H1 (cell line): ENCODE results near the gene AIF1L. TPM values are rescaled to one million over a fixed set of nuclear protein-coding genes. Genes with fewer than 3 reads are reported as not detected.

ENCODE experiments used
- CTCF ChIA-PET: fragments of 300-600 bp; sonication (Branson Sonifier 250); formaldehyde crosslinking; loops from one replicate; lab custom pipeline; 2021; ENCODE audit not compliant: partially characterized antibody; lab: Charles Lee
- POLR2A ChIA-PET: fragments of 300-600 bp; sonication (Branson Sonifier 250); formaldehyde crosslinking; loops from one replicate; lab custom pipeline; 2021; ENCODE audit warnings: inconsistent platforms; ENCODE audit not compliant: partially characterized antibody; lab: Charles Lee
- DNase-seq, 2 experiments: peaks; one replicate each; pipeline versions ENCODE4 v3.0.0 to v3.0.0-alpha.2; 2010 to 2022; ENCODE audit warnings: low spot score in 2 of 2, low read depth in 1 of 2, mixed read lengths in 1 of 2
- FAIRE-seq: peaks from 2 replicates; lab custom pipeline; 2011; peaks lifted over from hg19 to GRCh38; lab: Jason Lieb, UNC
- H2AFZ ChIP-seq: 2 replicates; pipeline ENCODE4 v1.8.1; 2012; ENCODE audit warnings: low read length, inconsistent platforms
- H2AK5ac ChIP-seq: 2 replicates; pipeline ENCODE4 v1.6.1; 2013; ENCODE audit warnings: low read depth, low read length
- H2BK120ac ChIP-seq: replicated peaks from 2 replicates; pipeline ENCODE3; 2013; ENCODE audit warnings: low read depth, low read length, inconsistent platforms
- H2BK12ac ChIP-seq: 2 replicates; pipeline ENCODE4 v1.6.1; 2013; ENCODE audit warnings: low read depth, low read length
- H2BK15ac ChIP-seq: 2 replicates; pipeline ENCODE4 v1.6.1; 2013; ENCODE audit warnings: low read length
- H2BK20ac ChIP-seq: 2 replicates; pipeline ENCODE4 v1.6.1; 2013; ENCODE audit warnings: low read length
- H2BK5ac ChIP-seq: 2 replicates; pipeline ENCODE4 v1.6.1; 2013; ENCODE audit warnings: low read depth, low read length
- H3K14ac ChIP-seq: 2 replicates; pipeline ENCODE4 v1.6.1; 2013; ENCODE audit warnings: inconsistent platforms; ENCODE audit not compliant: insufficient read length
- H3K18ac ChIP-seq: 2 replicates; pipeline ENCODE4 v1.6.1; 2013; ENCODE audit warnings: low read length; ENCODE audit errors: extremely low read depth
- H3K23ac ChIP-seq: 2 replicates; pipeline ENCODE4 v1.6.1; 2013; ENCODE audit warnings: inconsistent platforms; ENCODE audit not compliant: insufficient read length
- H3K23me2 ChIP-seq: 2 replicates; pipeline ENCODE4 v1.6.1; 2013; ENCODE audit warnings: low read depth, low read length
- H3K27ac ChIP-seq: 2 replicates; pipeline ENCODE4 v1.6.1; 2011; ENCODE audit warnings: low read depth, low read length, inconsistent platforms
- H3K27me3 ChIP-seq, 4 experiments: replicated peaks in 1 of 4; 1 replicate in 1 of 4; 2 replicates in 3 of 4; pipeline versions ENCODE4 v1.6.1 to v1.8.1; 2011 to 2013; ENCODE audit warnings: low read length in 3 of 4, mild to moderate bottlenecking in 3 of 4, inconsistent platforms in 2 of 4, mixed read lengths in 2 of 4, moderate library complexity in 1 of 4; ENCODE audit not compliant: control insufficient read depth in 3 of 4, insufficient read depth in 3 of 4; ENCODE audit errors: extremely low read depth in 1 of 4
- H3K36me3 ChIP-seq, 4 experiments: 2 replicates each; pipeline versions ENCODE4 v1.6.1 to v1.8.1; 2011 to 2013; ENCODE audit warnings: mild to moderate bottlenecking in 4 of 4, low read length in 3 of 4, moderate library complexity in 2 of 4, control low read depth in 1 of 4, inconsistent platforms in 1 of 4; ENCODE audit not compliant: insufficient read depth in 4 of 4, control insufficient read depth in 2 of 4
- H3K4ac ChIP-seq: replicated peaks from 2 replicates; pipeline ENCODE3; 2013; ENCODE audit warnings: low read length, low read depth, mixed read lengths, inconsistent platforms; ENCODE audit not compliant: insufficient read length
- H3K4me1 ChIP-seq, 4 experiments: replicated peaks in 1 of 4; 1 replicate in 1 of 4; 2 replicates in 3 of 4; pipeline versions ENCODE4 v1.6.1 to v1.8.1; 2011 to 2013; ENCODE audit warnings: low read length in 3 of 4, inconsistent platforms in 2 of 4, mixed read lengths in 1 of 4; ENCODE audit not compliant: insufficient read depth in 4 of 4, control insufficient read depth in 3 of 4
- H3K4me2 ChIP-seq, 2 experiments: 2 replicates each; pipeline versions ENCODE4 v1.6.1 to v1.8.1; 2011 to 2013; ENCODE audit warnings: low read depth in 2 of 2, low read length in 2 of 2, control low read depth in 1 of 2, inconsistent platforms in 1 of 2, mild to moderate bottlenecking in 1 of 2; ENCODE audit not compliant: insufficient read depth in 1 of 2
- H3K4me3 ChIP-seq, 4 experiments: fragments of 200-600, 300-600 bp in 1 of 4; sonication (generic), shearing (Covaris generic), sonication (Bioruptor Twin) in 1 of 4; 2 replicates each; pipeline versions ENCODE4 v1.5.1 to v1.8.1; 2011 to 2016; ENCODE audit warnings: low read length in 4 of 4, low read depth in 3 of 4, control low read depth in 2 of 4, inconsistent platforms in 2 of 4, mild to moderate bottlenecking in 2 of 4, mixed read lengths in 1 of 4, moderate library complexity in 1 of 4; ENCODE audit not compliant: insufficient read depth in 2 of 4; ENCODE audit errors: extremely low read depth in 1 of 4
- H3K56ac ChIP-seq: replicated peaks from 2 replicates; pipeline ENCODE3; 2013; ENCODE audit warnings: low read depth, mild to moderate bottlenecking, mixed read lengths, low read length, inconsistent platforms; ENCODE audit not compliant: insufficient read length
- H3K79me1 ChIP-seq: 2 replicates; pipeline ENCODE4 v1.6.1; 2013; ENCODE audit warnings: low read depth, low read length, control low read depth
- H3K79me2 ChIP-seq, 2 experiments: 2 replicates each; pipeline versions ENCODE4 v1.6.1 to v1.8.1; 2012 to 2013; ENCODE audit warnings: low read length in 2 of 2, mild to moderate bottlenecking in 2 of 2, inconsistent platforms in 1 of 2; ENCODE audit not compliant: insufficient read depth in 2 of 2, control insufficient read depth in 1 of 2
- H3K9ac ChIP-seq, 4 experiments: replicated peaks in 1 of 4; 1 replicate in 1 of 4; 2 replicates in 3 of 4; pipeline versions ENCODE4 v1.6.1 to v1.8.1; 2011 to 2013; ENCODE audit warnings: low read depth in 3 of 4, low read length in 3 of 4, control low read depth in 2 of 4, mild to moderate bottlenecking in 2 of 4, moderate library complexity in 2 of 4, inconsistent platforms in 1 of 4; ENCODE audit errors: extremely low read depth in 1 of 4
- H3K9me3 ChIP-seq, 2 experiments: 2 replicates each; pipeline versions ENCODE4 v1.6.1 to v1.8.1; 2012 to 2013; ENCODE audit warnings: mild to moderate bottlenecking in 2 of 2, moderate library complexity in 2 of 2, control low read depth in 1 of 2, inconsistent platforms in 1 of 2, low read depth in 1 of 2, low read length in 1 of 2, mixed read lengths in 1 of 2; ENCODE audit not compliant: insufficient read depth in 2 of 2
- H4K20me1 ChIP-seq, 2 experiments: replicated peaks in 1 of 2; 2 replicates each; pipeline versions ENCODE3 to v1.8.1; 2011 to 2013; ENCODE audit warnings: inconsistent platforms in 2 of 2, low read length in 2 of 2, mild to moderate bottlenecking in 1 of 2; ENCODE audit not compliant: insufficient read depth in 2 of 2, control insufficient read depth in 1 of 2
- H4K5ac ChIP-seq: 2 replicates; pipeline ENCODE4 v1.6.1; 2013; ENCODE audit warnings: low read length, low read depth, mixed read lengths, inconsistent platforms; ENCODE audit not compliant: insufficient read length
- H4K8ac ChIP-seq: 2 replicates; pipeline ENCODE4 v1.8.0; 2013; ENCODE audit warnings: mild to moderate bottlenecking, moderate library complexity, low read length, inconsistent platforms; ENCODE audit not compliant: insufficient read depth; ENCODE audit errors: extremely low read depth
- H4K91ac ChIP-seq: replicated peaks from 2 replicates; pipeline ENCODE3; 2013; ENCODE audit warnings: low read length, mixed read lengths, inconsistent platforms; ENCODE audit not compliant: insufficient read length
- RAD21 ChIP-seq, 2 experiments: IDR thresholded peaks in 1 of 2; conservative IDR thresholded peaks in 1 of 2; 2 replicates each; pipeline ENCODE4 v1.6.1; 2011; ENCODE audit warnings: low read depth in 2 of 2, low read length in 2 of 2, improper control_type of control experiment in 1 of 2, inconsistent platforms in 1 of 2, mild to moderate bottlenecking in 1 of 2, moderate library complexity in 1 of 2
- WGBS, 2 experiments: shearing (Covaris generic) in 1 of 2; methylation state at CpG; one replicate each; pipeline versions ENCODE4 v1.1.6 to v1.1.7; 2013 to 2015; ENCODE audit warnings: low lambda C conversion rate in 2 of 2, mixed read lengths in 2 of 2, inconsistent platforms in 1 of 2, low coverage in 1 of 2, missing lambda C conversion rate in 1 of 2; ENCODE audit not compliant: insufficient replicate concordance in 2 of 2, insufficient coverage in 1 of 2, insufficient read length in 1 of 2; ENCODE audit errors: extremely low coverage in 1 of 2, missing lambda C conversion rate in 1 of 2; 5-methylcytosine and 5-hydroxymethylcytosine counted together
- polyA plus RNA-seq, 7 experiments: library from polyadenylated mRNA; depleted of rRNA in 3 of 7; stranded (reverse) in 5 of 7; unstranded in 2 of 7; fragments of >200 nt in 5 of 7; fragments of 200-250 nt in 2 of 7; gene quantifications; 1 replicate in 5 of 7; 2 replicates in 1 of 7; 4 replicates in 1 of 7; pipeline versions ENCODE4 v1.2.1 to v1.2.3, GENCODE V29; 2011 to 2013; ENCODE audit warnings: missing spikeins in 2 of 7, mixed read lengths in 2 of 7
- total RNA-seq: library from RNA; stranded (reverse); fragmentation: NEBNext Ultra II Directional; extraction: Animal tissue kit (Norgen Biotek cat#: 25700); gene quantifications from 2 replicates; pipeline ENCODE4 v1.2.1, GENCODE V29; 2021

Gene AIF1L
- total and polyA plus RNA-seq, 2 of the 8 experiments (the other 6 are each of a cell fraction or from before 2014, with no cell fraction given), result 70.7 to 149 TPM

GRCh38 chr9:131167146-131167692 is 70.9 kb downstream of the AIF1L start:
- DNase-seq (no peak), FAIRE-seq (no peak)
- no peak overlapping the region for H3K4me3 ChIP-seq
- H2BK20ac ChIP-seq, result no peak overlapping the region
- no peak overlapping the region for H3K18ac ChIP-seq
- no peak overlapping the region for H3K9ac ChIP-seq
- H2BK120ac ChIP-seq, result no peak overlapping the region
- no peak overlapping the region for H3K14ac ChIP-seq
- no peak overlapping the region for H2BK5ac ChIP-seq
- no peak overlapping the region for H4K91ac ChIP-seq
- H2BK12ac ChIP-seq, result no peak overlapping the region
- no peak overlapping the region for H3K56ac ChIP-seq
- no peaks in the 10 kb centered on the region for H3K27me3 ChIP-seq
- H3K4me2 ChIP-seq, result no peak overlapping the region
- H3K79me1 ChIP-seq, result no peaks in the 10 kb centered on the region; the same call in 1 of the 2 replicates
- no peaks in the 10 kb centered on the region for H3K23me2 ChIP-seq
- peaks cover 5 to 37% (median 17%) of the 10 kb centered on the region in 4 experiments; a peak in 6 of 8 replicates for H3K36me3 ChIP-seq
- no peak overlapping the region for H3K27ac ChIP-seq
- H3K9me3 ChIP-seq, result no peaks in the 10 kb centered on the region
- no peak overlapping the region for H3K4ac ChIP-seq
- no peak overlapping the region for H3K23ac ChIP-seq
- no peak overlapping the region for H2BK15ac ChIP-seq
- POLR2A ChIA-PET, result interaction anchor here (0.5 to 1.1 kb wide), 3 partner anchors 9 to 96 kb away, joined by 3 to 5 read pairs (median 3); no protein-coding TSS in a partner anchor
- H4K5ac ChIP-seq, result no peak overlapping the region
- H4K20me1 ChIP-seq, result no peaks in the 10 kb centered on the region
- no peak overlapping the region for H4K8ac ChIP-seq
- no peaks in the 10 kb centered on the region for H3K4me1 ChIP-seq
- WGBS, 2 experiments, result 86% methylated on average over 6 of the region's 6 CpGs; no CpG with 5 or more reads in 1 of the 2 experiments
- no peak overlapping the region for H2AK5ac ChIP-seq
- TF ChIP-seq RAD21 (IDR thresholded peaks at IDR 0.05 in 1 of 2, conservative IDR thresholded peaks at IDR 0.05 in 1 of 2; ENCODE audit: low read depth in 2 of 2, low read length in 2 of 2), result no peak
- TF ChIP-seq, all 59 proteins: peak for 0
- Histone ChIP-seq H3K79me2 (no peaks in the 10 kb centered on the region), H2AFZ (no peak overlapping the region)
- CTCF ChIA-PET, result interaction anchor here (0.8 to 3.3 kb wide), 4 partner anchors 11 to 185 kb away, joined by 3 to 18 read pairs (median 8); no protein-coding TSS in a partner anchor
